ENCODE results near the gene RBPJ.
A peak's percentile ranks its signal among the peaks of the same experiment; 100 is the strongest.
"Not testable (repeated sequence)": the region's sequence is repeated elsewhere in the genome, so short reads cannot be mapped to it uniquely, and the experiment has no call there.

The RBPJ gene

GRCh38 chr4:26302031-26302899, 18.5 kb upstream of the RBPJ start:
- no peak for DNase-seq (ENCODE audit: low spot score)

DNA sequence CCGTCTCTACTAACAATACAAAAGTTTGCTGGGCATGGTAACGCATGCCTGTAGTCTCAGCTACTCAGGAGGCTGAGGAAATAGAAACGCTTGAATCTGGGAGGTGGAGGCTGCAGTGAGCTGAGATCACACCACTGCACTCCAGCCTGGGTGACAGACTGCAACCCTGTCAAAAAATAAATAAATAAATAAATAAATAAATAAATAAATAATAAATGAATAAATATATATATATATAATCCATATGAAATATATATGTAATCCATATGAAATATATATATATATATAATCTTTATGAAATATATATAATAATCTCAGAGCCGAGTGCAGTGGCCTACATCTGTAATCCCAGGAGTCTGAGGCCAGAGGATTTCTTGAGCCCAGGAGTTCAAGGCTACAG, 17.8 kb upstream of the RBPJ start:
- no peak for DNase-seq (ENCODE audit: low spot score)

DNA sequence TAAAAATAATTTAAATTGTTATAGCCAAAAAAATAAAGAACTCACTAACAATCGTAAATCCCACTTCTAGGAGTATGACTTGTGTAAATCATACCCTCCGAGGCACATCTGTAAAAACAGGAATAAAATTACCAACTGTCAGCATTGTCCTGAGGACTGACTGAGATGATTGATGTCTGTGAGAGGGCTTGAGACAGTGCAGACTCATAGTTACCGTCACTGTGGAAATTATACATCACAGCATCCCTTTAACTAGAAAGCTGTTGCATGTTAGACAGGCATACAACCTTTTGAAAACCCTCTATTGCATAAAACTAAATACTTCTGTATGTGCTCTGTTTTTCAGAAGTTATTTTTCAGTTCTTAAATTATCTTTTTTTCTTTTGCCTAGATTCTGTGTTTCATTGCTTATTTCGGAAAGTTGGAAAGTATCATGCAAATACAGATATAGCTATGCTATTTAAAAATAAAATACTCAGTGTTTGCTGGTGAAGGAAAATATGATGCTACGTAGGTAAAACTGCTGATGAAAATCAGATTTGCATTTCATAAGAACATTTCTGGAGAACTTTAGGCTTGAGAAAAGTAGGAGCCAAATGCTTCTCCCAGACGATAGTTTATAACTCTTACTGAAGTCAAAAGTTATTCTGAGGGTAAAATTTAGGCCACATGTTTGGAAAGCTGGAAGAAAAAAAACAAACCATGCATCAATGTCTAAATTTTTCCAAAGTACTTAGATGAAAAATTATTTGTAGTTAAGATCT, 13.6 kb upstream of the RBPJ start:
- no peak for DNase-seq (ENCODE audit: low spot score)

DNA sequence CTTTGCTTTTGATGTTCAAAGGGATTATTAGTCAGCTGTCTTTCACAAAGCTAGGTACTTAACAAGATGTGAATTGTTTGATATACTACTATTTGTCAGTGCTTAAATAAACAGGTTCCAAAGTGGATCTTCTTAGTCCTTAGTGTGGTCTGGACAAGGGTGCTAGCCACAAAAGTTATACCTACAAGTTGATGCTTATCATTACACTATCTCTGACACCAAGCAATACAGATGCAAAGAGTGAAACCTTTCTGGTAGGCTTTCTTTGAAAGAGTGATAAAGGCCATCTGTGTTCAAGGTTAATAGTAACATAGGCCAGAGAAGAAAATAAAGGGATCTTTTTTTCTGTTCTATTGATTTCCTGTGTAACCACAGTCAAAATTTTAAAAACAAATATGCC, 12.2 kb upstream of the RBPJ start:
- DNase-seq (ENCODE audit: low spot score), result no peak

DNA sequence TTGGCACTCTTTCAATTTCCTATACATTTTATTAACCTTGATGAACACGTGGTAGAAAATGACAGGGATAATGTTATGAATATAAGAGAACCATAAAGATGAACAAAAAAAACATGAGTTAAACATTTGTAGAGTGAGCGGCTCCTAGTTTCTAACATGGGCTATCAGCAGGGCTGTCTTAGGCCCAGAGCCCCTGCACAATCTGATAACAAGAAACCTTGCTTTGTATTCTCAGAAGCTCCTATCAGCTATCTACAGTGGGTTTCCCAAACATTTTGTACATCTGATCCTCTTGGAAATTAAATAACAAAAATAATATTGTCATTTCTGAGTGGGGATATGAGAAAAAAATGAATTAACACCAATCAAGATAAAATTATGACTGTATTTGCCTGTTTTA, 10.6 kb upstream of the RBPJ start:
- no peak for DNase-seq (ENCODE audit: low spot score)

GRCh38 chr4:26311633-26312032, 9.2 kb upstream of the RBPJ start:
- DNase-seq (ENCODE audit: low spot score), result no peak

DNA sequence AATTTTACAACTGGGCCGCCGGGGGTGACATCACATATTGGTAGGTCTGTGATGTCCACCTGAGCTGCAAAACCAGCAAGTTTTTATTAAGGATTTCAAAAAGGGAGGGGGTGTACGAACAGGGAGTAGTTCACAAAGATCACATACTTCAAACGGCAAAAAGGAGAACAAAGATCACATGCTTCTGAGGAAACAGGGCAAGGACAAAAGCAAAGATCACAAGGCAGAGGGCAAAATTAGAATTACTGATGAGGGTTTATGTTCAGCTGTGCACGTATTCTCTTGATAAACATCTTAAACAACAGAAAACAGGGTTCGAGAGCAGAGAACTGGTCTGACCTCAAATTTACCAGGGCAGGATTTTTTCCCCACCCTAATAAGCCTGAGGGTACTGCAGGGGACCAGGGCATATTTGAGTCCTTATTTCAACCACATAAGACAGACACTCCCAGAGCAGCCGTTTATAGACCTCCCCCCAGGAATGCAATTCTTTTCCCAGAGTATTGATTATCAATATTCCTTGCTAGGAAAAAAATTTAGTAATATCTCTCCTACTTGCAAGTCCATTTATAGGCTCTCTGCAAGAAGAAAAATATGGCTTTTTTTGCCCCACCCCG, 5.4 kb upstream of the RBPJ start:
- DNase-seq (ENCODE audit: low spot score), result not testable (repeated sequence)

- no peak for DNase-seq (ENCODE audit: low spot score)
Measured at GRCh38 chr4:26317766-26318165, 3.0 kb upstream of the RBPJ start.

DNA sequence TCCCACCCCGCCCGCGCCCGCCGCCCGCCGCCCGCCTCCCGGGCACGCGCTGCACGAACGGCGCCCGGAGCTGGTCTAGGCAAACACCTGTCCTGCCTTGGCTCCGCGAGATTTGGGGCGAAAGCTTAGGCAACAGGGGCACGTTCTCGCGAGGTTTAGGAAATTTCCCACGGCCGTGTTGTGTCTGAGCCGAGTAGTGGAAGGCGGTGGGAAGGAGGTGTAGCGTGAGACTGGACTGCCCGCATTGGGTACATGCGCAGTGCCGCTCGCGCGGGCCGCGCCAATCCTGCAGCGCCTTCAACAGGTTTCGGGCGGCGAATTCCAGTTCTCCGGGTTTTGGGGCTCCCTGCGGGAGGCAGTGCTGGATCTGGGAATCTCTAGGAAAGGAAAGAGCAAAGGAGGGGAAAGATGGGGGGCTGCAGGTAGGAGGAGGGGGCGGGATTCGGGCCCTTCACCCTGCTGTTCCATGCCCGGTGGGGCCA, 1.3 kb upstream of the RBPJ start:
- DNase-seq (ENCODE audit: low spot score), result peak; percentile 97

GRCh38 chr4:26319949-26320537, 771 bp upstream of the RBPJ start:
- DNase-seq (ENCODE audit: low spot score), result no peak

- no peak for DNase-seq (ENCODE audit: low spot score)
Measured at GRCh38 chr4:26321373-26322221, 783 bp downstream of the RBPJ start.

- no peak for DNase-seq (ENCODE audit: low spot score)
Measured at GRCh38 chr4:26322346-26322745, 1.5 kb downstream of the RBPJ start.

DNA sequence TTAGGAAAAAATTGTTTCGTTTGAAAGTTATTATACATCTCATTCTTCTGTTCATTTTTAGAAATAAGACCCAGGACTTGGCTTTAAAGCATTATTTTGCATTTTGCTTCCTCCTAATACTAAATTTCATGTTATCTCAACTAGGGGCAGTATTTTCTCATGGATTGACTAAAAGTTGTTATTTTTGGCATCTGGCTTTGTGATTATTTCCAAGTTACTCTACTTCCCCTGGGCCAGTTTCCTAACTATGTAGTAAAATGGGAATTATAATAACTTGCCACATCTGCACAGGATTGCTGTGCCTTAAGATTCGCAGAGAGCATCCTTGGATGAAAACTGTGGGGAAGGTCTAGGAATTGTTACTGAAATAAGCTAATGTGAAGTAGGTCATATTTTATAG, 3.0 kb downstream of the RBPJ start:
- DNase-seq (ENCODE audit: low spot score), result no peak

DNA sequence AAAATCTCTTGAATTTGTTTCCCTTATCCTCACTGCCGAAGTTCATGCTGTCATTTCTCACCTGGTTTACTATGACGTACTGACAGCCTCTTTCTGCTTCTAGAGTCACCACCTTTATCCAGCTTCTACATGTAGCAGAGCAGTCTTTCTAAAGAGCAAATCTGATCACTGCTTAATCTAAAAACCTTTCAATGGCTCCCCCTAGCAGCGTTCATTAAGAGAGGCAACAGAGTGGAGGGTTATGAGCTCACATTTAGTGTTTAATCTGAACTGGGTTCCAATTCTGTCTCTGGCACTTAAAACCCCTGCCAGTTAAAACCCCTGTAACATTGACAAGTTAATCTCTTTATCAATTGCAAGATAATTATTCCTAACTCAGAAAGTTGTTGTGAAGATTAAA, 4.4 kb downstream of the RBPJ start:
- no peak for DNase-seq (ENCODE audit: low spot score)

- DNase-seq (ENCODE audit: low spot score), result no peak
Measured at GRCh38 chr4:26326791-26327190, 6.0 kb downstream of the RBPJ start.

GRCh38 chr4:26330186-26330787, 9.5 kb downstream of the RBPJ start:
- peak; percentile 66 for DNase-seq (ENCODE audit: low spot score)

DNA sequence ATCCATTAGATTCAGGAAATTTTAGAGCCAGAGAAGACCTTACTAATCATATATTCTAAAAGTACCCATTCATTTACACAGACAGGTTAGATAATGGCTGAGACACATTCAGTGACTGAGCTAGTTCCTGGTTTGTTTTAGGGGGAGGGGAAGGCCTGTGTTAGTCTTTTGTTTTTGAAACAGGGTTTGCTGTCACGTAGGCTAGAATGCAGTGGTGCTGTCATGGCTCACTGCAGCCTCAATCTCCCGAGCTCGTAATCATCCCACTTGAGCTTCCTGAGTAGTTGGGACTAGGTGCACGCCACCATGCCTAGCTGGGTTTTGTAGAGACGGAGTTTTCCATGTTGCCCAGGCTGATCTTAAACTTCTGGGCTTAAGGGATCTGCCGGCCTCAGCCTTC, 10.1 kb downstream of the RBPJ start:
- DNase-seq (ENCODE audit: low spot score), result no peak

DNA sequence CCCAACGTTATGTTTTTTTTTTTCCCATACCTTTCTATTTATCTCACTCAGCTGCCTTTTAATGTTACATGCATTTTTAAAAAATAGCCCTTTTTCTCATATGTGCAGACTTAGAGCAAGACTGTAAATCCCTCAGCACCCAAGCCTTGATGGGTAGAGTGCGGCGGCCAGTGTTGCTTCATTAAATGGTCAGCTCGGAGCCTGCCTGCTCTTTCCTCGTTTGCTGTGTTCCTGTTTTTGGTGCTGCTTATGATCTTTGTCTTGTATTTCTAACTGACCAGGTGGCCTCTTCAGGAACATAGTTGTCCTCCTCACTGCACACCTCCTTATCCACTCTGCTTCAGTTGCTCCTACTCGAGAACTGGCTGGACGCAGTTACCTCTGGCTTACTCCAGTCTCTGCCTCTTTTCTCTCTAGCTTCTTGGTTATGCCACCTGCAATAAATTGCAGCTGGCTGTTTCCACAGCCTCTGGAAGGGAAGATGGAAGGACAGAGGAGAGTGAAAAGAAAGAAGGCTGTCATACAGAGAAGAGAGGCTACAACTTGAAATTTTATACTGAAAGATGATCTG, 10.7 kb downstream of the RBPJ start:
- DNase-seq (ENCODE audit: low spot score), result no peak

- DNase-seq (ENCODE audit: low spot score), result no peak
Measured at GRCh38 chr4:26334366-26334765, 13.6 kb downstream of the RBPJ start.

- no peak for DNase-seq (ENCODE audit: low spot score)
Measured at GRCh38 chr4:26337612-26338011, 16.8 kb downstream of the RBPJ start.
